GM12801 (cell line): ENCODE results near the gene WDR54.

ENCODE experiments used
- TF ChIP-seq, protein P1 (sequence below): IDR thresholded peaks from one replicate; pipeline ENCODE4 v1.5.1; 2011; ENCODE audit warnings: control low read depth; ENCODE audit not compliant: insufficient read length; ENCODE audit errors: extremely low read depth

The WDR54 gene

DNA sequence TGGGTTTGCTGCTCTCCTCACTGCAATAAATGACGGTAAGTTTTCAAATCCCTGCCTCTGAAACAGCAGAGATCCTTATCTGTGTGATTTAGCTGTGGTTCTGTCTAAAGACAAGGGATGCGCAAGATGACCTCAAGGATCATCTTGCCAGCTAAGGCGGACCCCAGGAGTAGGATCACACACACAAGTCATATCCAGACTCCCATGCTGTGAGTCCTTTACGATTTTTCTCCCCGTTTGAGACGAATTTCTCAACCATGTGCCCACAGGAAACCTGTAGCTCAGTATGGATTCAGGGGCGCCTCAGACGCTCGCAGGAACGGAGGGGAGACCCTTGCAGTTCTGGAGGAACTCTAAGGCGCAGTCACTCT lies 30.3 kb upstream of the WDR54 start:
- TF ChIP-seq, protein P1, sequence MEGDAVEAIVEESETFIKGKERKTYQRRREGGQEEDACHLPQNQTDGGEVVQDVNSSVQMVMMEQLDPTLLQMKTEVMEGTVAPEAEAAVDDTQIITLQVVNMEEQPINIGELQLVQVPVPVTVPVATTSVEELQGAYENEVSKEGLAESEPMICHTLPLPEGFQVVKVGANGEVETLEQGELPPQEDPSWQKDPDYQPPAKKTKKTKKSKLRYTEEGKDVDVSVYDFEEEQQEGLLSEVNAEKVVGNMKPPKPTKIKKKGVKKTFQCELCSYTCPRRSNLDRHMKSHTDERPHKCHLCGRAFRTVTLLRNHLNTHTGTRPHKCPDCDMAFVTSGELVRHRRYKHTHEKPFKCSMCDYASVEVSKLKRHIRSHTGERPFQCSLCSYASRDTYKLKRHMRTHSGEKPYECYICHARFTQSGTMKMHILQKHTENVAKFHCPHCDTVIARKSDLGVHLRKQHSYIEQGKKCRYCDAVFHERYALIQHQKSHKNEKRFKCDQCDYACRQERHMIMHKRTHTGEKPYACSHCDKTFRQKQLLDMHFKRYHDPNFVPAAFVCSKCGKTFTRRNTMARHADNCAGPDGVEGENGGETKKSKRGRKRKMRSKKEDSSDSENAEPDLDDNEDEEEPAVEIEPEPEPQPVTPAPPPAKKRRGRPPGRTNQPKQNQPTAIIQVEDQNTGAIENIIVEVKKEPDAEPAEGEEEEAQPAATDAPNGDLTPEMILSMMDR, result no peak

DNA sequence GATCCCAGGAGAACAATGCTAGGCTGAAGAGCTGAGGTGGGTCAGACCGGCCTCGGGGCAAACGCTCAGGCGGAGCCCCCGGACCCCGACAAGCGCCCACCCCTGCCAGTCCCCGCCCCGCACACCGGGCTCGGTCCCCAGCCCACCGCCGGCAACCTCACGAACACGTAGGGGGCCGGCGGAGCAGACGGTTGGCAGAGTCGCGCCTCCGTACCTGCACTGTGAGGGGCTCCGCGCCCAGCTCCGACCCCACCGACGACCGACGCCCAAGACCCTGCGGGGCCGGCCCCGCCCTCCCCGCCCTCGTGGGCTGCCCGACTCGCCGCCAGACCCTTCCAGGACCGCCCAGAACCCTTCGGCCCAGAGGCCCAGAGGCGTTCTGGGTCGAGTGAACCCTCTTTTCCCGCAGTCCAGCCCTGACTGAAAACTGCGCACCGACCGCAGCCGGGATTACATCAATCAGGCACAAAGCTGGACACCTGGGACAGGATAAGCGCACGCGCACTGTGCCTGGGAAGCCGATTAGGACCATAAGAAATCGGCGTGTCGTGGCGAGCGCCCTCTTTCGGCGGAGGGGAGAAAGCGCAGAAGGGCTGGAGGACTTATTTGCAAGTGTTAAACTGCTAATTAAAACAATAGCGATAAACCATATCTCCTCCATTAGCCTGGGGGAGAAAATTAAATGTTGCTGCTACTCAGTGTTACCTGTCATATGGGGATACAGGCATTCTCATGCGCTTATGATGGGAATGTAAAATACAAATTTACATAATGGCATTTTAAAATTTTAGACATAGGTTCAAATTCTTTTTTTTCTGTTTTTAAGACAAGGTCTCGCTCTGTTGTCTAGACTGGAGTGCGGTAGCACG lies 29.7 kb upstream of the WDR54 start:
- TF ChIP-seq, protein P1, result peak; percentile 86

DNA sequence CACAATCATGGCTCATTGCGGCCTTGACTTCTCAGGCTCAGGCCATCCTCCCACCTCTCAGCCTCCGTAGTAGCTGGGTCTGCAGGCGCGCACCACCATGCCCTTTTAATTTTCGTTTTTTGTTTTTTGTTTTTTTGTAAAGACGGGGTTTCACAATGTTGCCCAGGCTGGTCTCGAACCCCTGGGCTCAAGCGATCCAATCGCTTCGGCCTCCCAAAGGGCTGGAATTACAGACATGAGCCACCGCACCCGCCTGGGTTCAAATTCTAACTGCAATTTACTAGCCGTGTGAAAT lies 29.1 kb upstream of the WDR54 start:
- TF ChIP-seq, protein P1, result no peak

DNA sequence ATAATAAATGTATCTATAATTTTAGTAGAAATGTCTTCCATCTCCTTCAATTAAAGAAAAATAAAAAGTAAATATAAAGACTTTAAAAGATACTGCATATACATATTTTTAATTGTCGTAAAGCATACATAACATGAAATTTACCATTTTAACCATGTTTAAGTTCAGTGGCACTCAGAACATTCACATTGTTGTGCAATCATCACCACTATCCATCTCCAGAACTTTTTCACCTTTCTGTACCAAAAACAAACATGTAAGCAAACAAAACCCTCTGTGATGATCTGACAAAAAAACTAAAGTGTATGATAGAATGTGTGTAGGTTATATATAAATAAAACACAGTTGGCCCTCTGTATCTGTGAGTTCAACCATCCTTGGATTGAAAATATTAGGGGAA lies 28.0 kb upstream of the WDR54 start:
- TF ChIP-seq, protein P1, result no peak

DNA sequence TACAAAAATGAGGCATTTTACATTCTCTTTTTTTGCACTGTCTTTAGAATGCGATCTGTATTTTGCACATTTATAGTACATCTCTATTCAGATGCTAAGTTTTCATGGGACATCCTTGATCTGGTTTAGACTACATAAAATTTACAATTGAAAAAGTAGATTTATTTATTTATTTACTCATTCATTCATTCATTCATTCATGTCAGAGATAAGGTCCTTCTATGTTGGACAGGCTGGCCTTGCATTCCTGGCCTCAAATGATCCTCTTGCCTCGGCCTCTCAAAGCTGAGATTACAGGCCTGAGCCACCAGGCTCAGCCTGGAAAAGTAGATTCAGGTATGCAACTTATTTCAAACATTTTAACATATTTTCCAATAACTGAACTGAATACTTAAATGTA lies 25.4 kb upstream of the WDR54 start:
- TF ChIP-seq, protein P1, result no peak

DNA sequence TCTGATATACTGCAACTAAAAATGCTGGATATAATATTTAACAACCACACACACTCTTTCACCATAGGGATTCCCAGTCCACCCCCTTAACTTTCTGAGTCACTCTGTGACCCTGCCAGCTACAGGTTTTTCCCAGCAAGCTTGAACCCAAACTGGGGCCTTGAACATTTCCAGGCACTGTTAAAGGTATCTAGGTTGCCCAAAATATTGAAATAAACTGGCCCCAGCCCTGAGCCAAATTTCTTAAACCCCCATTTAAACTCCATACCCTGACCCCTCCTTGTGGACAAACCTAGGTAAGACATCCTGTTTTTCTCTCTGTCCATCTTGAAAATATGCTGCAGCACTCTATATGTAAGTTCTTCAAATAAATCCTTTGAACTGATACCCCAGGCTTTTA lies 21.7 kb upstream of the WDR54 start:
- TF ChIP-seq, protein P1, result no peak

DNA sequence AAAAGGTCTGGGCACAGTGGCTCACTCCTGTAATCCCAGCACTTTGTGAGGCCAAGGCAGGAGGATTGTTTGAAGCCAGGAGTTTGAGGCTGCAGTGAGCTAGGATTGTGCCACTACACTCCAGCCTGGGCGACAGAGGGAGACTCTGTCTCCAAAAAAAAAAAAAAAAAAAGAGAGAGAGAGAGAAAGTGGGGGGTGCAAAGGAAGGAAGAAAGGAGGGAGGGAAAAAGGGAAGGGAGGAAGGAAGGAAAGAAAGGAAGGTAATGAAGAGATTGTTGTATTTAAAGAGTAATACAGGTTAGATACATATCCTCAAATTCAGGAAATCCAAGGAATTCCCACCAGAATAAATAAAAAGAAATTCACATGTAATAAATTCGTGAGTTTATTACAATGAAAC lies 19.6 kb upstream of the WDR54 start:
- TF ChIP-seq, protein P1, result no peak
